Neural progenitor cell (in vitro differentiated cells): Measurements from ENCODE around the gene CNTNAP4. TPM values are rescaled to one million over a fixed set of nuclear protein-coding genes. Genes with fewer than 3 reads are reported as not detected.

Experiments used
- DNase-seq: peaks from one replicate; pipeline ENCODE4 v3.0.0-alpha.2; 2016; ENCODE audit warnings: low spot score
- H2AFZ ChIP-seq: fragments of 200-600 bp; sonication (generic); replicated peaks from 2 replicates; pipeline ENCODE4 v1.6.1; 2016; ENCODE audit warnings: antibody characterized with exemption
- H3F3A ChIP-seq: fragments of 200-600 bp; sonication (generic); 2 replicates; pipeline ENCODE4 v1.6.1; 2016; ENCODE audit warnings: antibody characterized with exemption, low read depth
- H3K27ac ChIP-seq: fragments of 200-600 bp; sonication (generic); 2 replicates; pipeline ENCODE4 v1.5.1; 2016; ENCODE audit warnings: mild to moderate bottlenecking
- H3K27me3 ChIP-seq: fragments of 200-600 bp; sonication (generic); 2 replicates; pipeline ENCODE4 v1.6.1; 2016; ENCODE audit warnings: mild to moderate bottlenecking, moderate library complexity
- H3K36me3 ChIP-seq: fragments of 200-600 bp; sonication (generic); 2 replicates; pipeline ENCODE4 v1.5.1; 2016
- H3K4me1 ChIP-seq: fragments of 200-600 bp; sonication (generic); 2 replicates; pipeline ENCODE4 v1.6.1; 2016; ENCODE audit warnings: mixed run types
- H3K4me2 ChIP-seq: fragments of 200-600 bp; sonication (generic); 2 replicates; pipeline ENCODE4 v1.6.1; 2016
- H3K4me3 ChIP-seq: fragments of 200-600 bp; sonication (generic); 2 replicates; pipeline ENCODE4 v1.5.1; 2016
- H3K79me2 ChIP-seq: fragments of 200-600 bp; sonication (generic); 2 replicates; pipeline ENCODE4 v1.6.1; 2016; ENCODE audit warnings: low read depth
- H3K9ac ChIP-seq: fragments of 200-600 bp; sonication (generic); 2 replicates; pipeline ENCODE4 v1.6.1; 2016
- H3K9me3 ChIP-seq: fragments of 200-600 bp; sonication (generic); 2 replicates; pipeline ENCODE4 v1.5.1; 2016; ENCODE audit warnings: low read depth
- H4K20me1 ChIP-seq: fragments of 200-600 bp; sonication (generic); 2 replicates; pipeline ENCODE4 v1.6.1; 2016; ENCODE audit warnings: low read depth
- H3K27ac Mint-ChIP-seq: 3 replicates; pipeline ENCODE4 v1.8.0; 2021; ENCODE audit warnings: mixed read lengths
- H3K27me3 Mint-ChIP-seq: 2 replicates; pipeline ENCODE4 v1.8.0; 2022; ENCODE audit warnings: low read depth, mild to moderate bottlenecking, inconsistent platforms, moderate library complexity, mixed read lengths; ENCODE audit not compliant: insufficient read depth
- H3K36me3 Mint-ChIP-seq: 3 replicates; pipeline ENCODE4 v1.8.0; 2021; ENCODE audit warnings: mixed read lengths
- H3K4me1 Mint-ChIP-seq: 3 replicates; pipeline ENCODE4 v1.8.0; 2021; ENCODE audit warnings: mixed read lengths
- H3K4me3 Mint-ChIP-seq: 3 replicates; pipeline ENCODE4 v1.8.0; 2021; ENCODE audit warnings: mild to moderate bottlenecking, moderate library complexity, mixed read lengths
- H3K9me3 Mint-ChIP-seq: 3 replicates; pipeline ENCODE4 v1.8.0; 2020; ENCODE audit warnings: mixed read lengths
- CTCF ChIP-seq: fragments of 200-600 bp; sonication (generic); IDR thresholded peaks from 2 replicates; pipeline ENCODE4 v1.5.1; 2017; ENCODE audit warnings: antibody characterized with exemption, mild to moderate bottlenecking
- EZH2 ChIP-seq: fragments of 200-600 bp; sonication (generic); IDR thresholded peaks from 2 replicates; pipeline ENCODE4 v1.6.1; 2017; ENCODE audit warnings: antibody characterized with exemption, mild to moderate bottlenecking, moderate library complexity
- EZH2phosphoT487 ChIP-seq: fragments of 200-600 bp; sonication (generic); IDR thresholded peaks from 2 replicates; pipeline ENCODE4 v1.6.1; 2017; ENCODE audit warnings: antibody characterized with exemption
- total RNA-seq: library from RNA; depleted of rRNA; stranded (reverse); fragments of >200 nt; gene quantifications from 2 replicates; pipeline ENCODE4 v1.2.3, GENCODE V29; 2015; ENCODE audit warnings: low replicate concordance

The CNTNAP4 gene
- total RNA-seq, 1 donor from 2014 or later: 0.41 TPM

DNA sequence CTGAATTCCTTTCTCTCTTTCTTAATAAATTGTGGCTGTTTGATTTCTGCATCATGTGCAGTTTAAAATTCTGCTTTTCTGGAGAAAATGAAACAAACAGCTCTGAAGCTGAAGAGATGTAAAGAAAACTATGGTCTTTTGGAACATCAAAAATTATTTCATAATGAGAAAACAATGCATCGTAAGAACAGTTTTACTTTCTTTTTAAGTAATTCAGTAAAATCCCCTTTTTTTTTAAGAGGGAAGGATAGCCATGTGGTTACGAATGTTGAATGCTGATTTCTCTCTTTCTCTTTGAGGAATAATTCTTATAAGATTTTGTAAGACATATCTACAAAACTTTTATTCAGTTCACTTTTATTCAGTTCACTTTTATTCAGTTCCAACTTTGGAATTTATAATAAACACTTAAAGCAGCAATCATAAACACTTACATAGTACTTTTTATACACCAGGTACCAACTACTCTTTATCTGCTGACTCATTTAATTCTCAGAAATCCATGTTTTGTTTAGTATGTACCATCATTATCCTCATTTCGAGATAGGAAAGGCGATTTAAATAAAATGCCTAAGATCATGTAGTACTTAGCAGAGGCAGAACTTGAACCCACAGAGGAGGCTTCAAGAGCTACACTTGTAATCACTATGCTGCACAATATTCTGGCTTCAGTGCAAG is 26.6 kb downstream of the CNTNAP4 start:
- Mint-ChIP-seq H3K27me3 (peaks cover 2% of the 10 kb centered on the region), H3K9me3 (no peaks in the 10 kb centered on the region), H3K4me3 (no peak overlapping the region), H3K36me3 (no peaks in the 10 kb centered on the region), H3K27ac (no peak overlapping the region), H3K4me1 (no peaks in the 10 kb centered on the region)
- H4K20me1 ChIP-seq: no peaks in the 10 kb centered on the region
- no peak overlapping the region for H3K4me3 ChIP-seq
- H3F3A ChIP-seq: no peaks in the 10 kb centered on the region
- H3K36me3 ChIP-seq: no peaks in the 10 kb centered on the region
- no peak for TF ChIP-seq CTCF
- no peaks in the 10 kb centered on the region for H3K4me1 ChIP-seq
- H3K4me2 ChIP-seq: no peak overlapping the region
- no peak overlapping the region for H2AFZ ChIP-seq
- H3K27me3 ChIP-seq: no peaks in the 10 kb centered on the region
- no peaks in the 10 kb centered on the region for H3K79me2 ChIP-seq
- no peak for DNase-seq
- no peak overlapping the region for H3K27ac ChIP-seq
- H3K9ac ChIP-seq: no peak overlapping the region
- H3K9me3 ChIP-seq: no peaks in the 10 kb centered on the region

DNA sequence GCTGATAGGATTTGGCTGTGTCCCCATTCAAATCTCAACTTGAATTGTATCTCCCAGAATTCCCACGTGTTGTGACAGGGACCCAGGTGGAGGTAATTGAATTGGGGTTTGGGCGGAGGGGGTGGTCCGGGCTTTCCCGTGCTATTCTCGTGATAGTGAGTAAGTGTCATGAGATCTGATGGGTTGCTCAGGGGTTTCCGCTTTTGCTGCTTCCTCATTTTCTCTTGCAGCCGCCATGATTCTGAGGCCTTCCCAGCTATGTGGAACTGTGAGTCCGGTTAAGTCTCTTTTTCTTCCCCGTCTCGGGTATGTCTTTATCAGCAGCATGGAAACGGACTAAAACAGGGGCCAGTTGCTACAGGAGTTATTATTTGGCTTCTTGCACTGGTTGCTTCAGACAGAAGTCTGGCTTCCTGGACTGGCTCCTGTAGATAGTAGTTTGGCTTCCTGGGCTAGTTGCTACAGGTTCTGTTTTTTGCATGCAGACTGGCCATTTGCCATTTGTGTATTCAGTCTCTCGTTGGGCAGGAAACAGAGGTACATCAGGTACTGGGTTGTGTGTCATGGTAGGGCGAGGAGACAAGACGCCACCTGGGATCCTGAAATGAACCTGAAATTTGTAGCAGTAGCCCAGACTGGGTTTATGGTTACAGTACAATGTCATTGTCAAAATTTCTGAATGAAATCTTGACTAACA is 32.6 kb downstream of the CNTNAP4 start:
- no peaks in the 10 kb centered on the region for H3K36me3 Mint-ChIP-seq
- H3K4me3 Mint-ChIP-seq: no peak overlapping the region
- Histone ChIP-seq H3K79me2 (no peaks in the 10 kb centered on the region), H3K27ac (no peak overlapping the region), H2AFZ (no peak overlapping the region), H3K36me3 (no peaks in the 10 kb centered on the region), H3K4me3 (no peak overlapping the region), H3K9me3 (no peaks in the 10 kb centered on the region), H3K27me3 (no peaks in the 10 kb centered on the region), H3K9ac (no peak overlapping the region), H4K20me1 (no peaks in the 10 kb centered on the region), H3F3A (no peaks in the 10 kb centered on the region), H3K4me1 (no peaks in the 10 kb centered on the region), H3K4me2 (no peak overlapping the region)
- no peak for DNase-seq
- no peaks in the 10 kb centered on the region for H3K9me3 Mint-ChIP-seq
- peaks cover 2% of the 10 kb centered on the region for H3K27me3 Mint-ChIP-seq
- no peaks in the 10 kb centered on the region for H3K4me1 Mint-ChIP-seq
- H3K27ac Mint-ChIP-seq: no peak overlapping the region
- TF ChIP-seq EZH2phosphoT487 (no peak), CTCF (no peak), EZH2 (no peak)

GRCh38 chr16:76311260-76311659 is 34.1 kb downstream of the CNTNAP4 start:
- no peaks in the 10 kb centered on the region for H3K4me1 Mint-ChIP-seq
- Histone ChIP-seq H3K4me1 (no peaks in the 10 kb centered on the region), H3K9me3 (no peaks in the 10 kb centered on the region), H3K9ac (no peak overlapping the region), H3K79me2 (no peaks in the 10 kb centered on the region), H3K4me2 (no peak overlapping the region), H3K4me3 (no peak overlapping the region), H3K27ac (no peak overlapping the region), H2AFZ (no peak overlapping the region), H3K36me3 (no peaks in the 10 kb centered on the region), H4K20me1 (no peaks in the 10 kb centered on the region), H3K27me3 (no peaks in the 10 kb centered on the region), H3F3A (no peaks in the 10 kb centered on the region)
- no peak for DNase-seq
- H3K9me3 Mint-ChIP-seq: no peaks in the 10 kb centered on the region
- H3K27me3 Mint-ChIP-seq: peaks cover 2% of the 10 kb centered on the region
- H3K36me3 Mint-ChIP-seq: no peaks in the 10 kb centered on the region
- TF ChIP-seq EZH2 (no peak), EZH2phosphoT487 (no peak), CTCF (no peak)
- H3K4me3 Mint-ChIP-seq: no peak overlapping the region
- no peak overlapping the region for H3K27ac Mint-ChIP-seq
